ENCODE results near the gene RBM34.

Gene RBM34

GRCh38 chr1:235129774-235130570 lies 31.1 kb downstream of the RBM34 start:
- no peak overlapping the region for H3K4me3 ChIP-seq (ENCODE audit: low read depth, low read length)
- no peak for TF ChIP-seq CTCF (IDR thresholded peaks at IDR 0.05; ENCODE audit: control insufficient read depth, extremely low read depth, insufficient read depth)
- peak; percentile 13 for DNase-seq (ENCODE audit: low read depth)

GRCh38 chr1:235128456-235129328 lies 32.4 kb downstream of the RBM34 start, which contains the start of gene TOMM20:
Gene TOMM20, minus strand, starts transcription at chr1:235128837. Its CDS starts 122 bp downstream, at chr1:235128715.
- H3K4me3 ChIP-seq (ENCODE audit: low read depth, low read length) = peak within 1 kb of the TSS; percentile 91
- TF ChIP-seq CTCF (IDR thresholded peaks at IDR 0.05; ENCODE audit: control insufficient read depth, extremely low read depth, insufficient read depth) = no peak
- peak; percentile 97 for DNase-seq (ENCODE audit: low read depth)

- no peak for TF ChIP-seq CTCF (IDR thresholded peaks at IDR 0.05; ENCODE audit: control insufficient read depth, extremely low read depth, insufficient read depth)
- DNase-seq (ENCODE audit: low read depth) = no peak
- peak overlapping the region; percentile 91 for H3K4me3 ChIP-seq (ENCODE audit: low read depth, low read length)
Observed at GRCh38 chr1:235127732-235128455, 33.2 kb downstream of the RBM34 start.

GRCh38 chr1:235127203-235127602 lies 33.8 kb downstream of the RBM34 start:
- H3K4me3 ChIP-seq (ENCODE audit: low read depth, low read length) = peak overlapping the region; percentile 91
- no peak for DNase-seq (ENCODE audit: low read depth)
- no peak for TF ChIP-seq CTCF (IDR thresholded peaks at IDR 0.05; ENCODE audit: control insufficient read depth, extremely low read depth, insufficient read depth)

- no peak for TF ChIP-seq CTCF (IDR thresholded peaks at IDR 0.05; ENCODE audit: control insufficient read depth, extremely low read depth, insufficient read depth)
- no peak for DNase-seq (ENCODE audit: low read depth)
- H3K4me3 ChIP-seq (ENCODE audit: low read depth, low read length) = no peak overlapping the region
Observed at GRCh38 chr1:235124665-235125064, 36.4 kb downstream of the RBM34 start.

- no peak overlapping the region for H3K4me3 ChIP-seq (ENCODE audit: low read depth, low read length)
- no peak for TF ChIP-seq CTCF (IDR thresholded peaks at IDR 0.05; ENCODE audit: control insufficient read depth, extremely low read depth, insufficient read depth)
- DNase-seq (ENCODE audit: low read depth) = no peak
Observed at GRCh38 chr1:235124111-235124510, 36.9 kb downstream of the RBM34 start.

Data from LNCaP clone FGC (cell line).